MV-4-11 (cell line): ENCODE results near the gene MAP1A.
"Not testable (repeated sequence)": the region's sequence is repeated elsewhere in the genome, so short reads cannot be mapped to it uniquely, and the experiment has no call there.

Experiments
- DNase-seq: peaks from one replicate; lab custom pipeline; 2025; lab: John Stamatoyannopoulos, UW

Gene MAP1A

GRCh38 chr15:43529587-43530345 lies 12.4 kb downstream of the MAP1A start:
- DNase-seq: no peak

- DNase-seq: no peak
Observed at GRCh38 chr15:43531018-43531670, 13.7 kb downstream of the MAP1A start.

GRCh38 chr15:43532826-43533225 lies 15.4 kb downstream of the MAP1A start:
- not testable (repeated sequence) for DNase-seq

GRCh38 chr15:43534897-43535296 lies 17.5 kb downstream of the MAP1A start:
- DNase-seq: no peak

- DNase-seq: no peak
Observed at GRCh38 chr15:43538091-43538490, 20.7 kb downstream of the MAP1A start.

GRCh38 chr15:43541785-43542184 lies 24.4 kb downstream of the MAP1A start:
- DNase-seq: peak; percentile 20

GRCh38 chr15:43544266-43544665 lies 26.9 kb downstream of the MAP1A start:
- DNase-seq: no peak

- no peak for DNase-seq
Observed at GRCh38 chr15:43545426-43545825, 28.0 kb downstream of the MAP1A start.

- DNase-seq: no peak
Observed at GRCh38 chr15:43547539-43547938, 30.1 kb downstream of the MAP1A start.

- no peak for DNase-seq
Observed at GRCh38 chr15:43550527-43551363, 33.3 kb downstream of the MAP1A start.

GRCh38 chr15:43552256-43552655 lies 34.8 kb downstream of the MAP1A start:
- no peak for DNase-seq

- no peak for DNase-seq
Observed at GRCh38 chr15:43552986-43553385, 35.6 kb downstream of the MAP1A start.

GRCh38 chr15:43562753-43563152 lies 45.3 kb downstream of the MAP1A start:
- not testable (repeated sequence) for DNase-seq

- not testable (repeated sequence) for DNase-seq
Observed at GRCh38 chr15:43563793-43564192, 46.4 kb downstream of the MAP1A start.

GRCh38 chr15:43566615-43567014 lies 49.2 kb downstream of the MAP1A start:
- DNase-seq: not testable (repeated sequence)

GRCh38 chr15:43574607-43575006 lies 57.2 kb downstream of the MAP1A start:
- DNase-seq: not testable (repeated sequence)
